Spleen (tissue), 11 donors: Measurements from ENCODE around the gene EPHB2. TPM values are rescaled to one million over a fixed set of nuclear protein-coding genes. Genes with fewer than 3 reads are reported as not detected.

Source experiments
- DNase-seq: peaks from one replicate; pipeline ENCODE4 v3.0.0-alpha.2; 2020
- H3K27ac ChIP-seq, 8 donors: fragments of 200-600 bp; sonication (generic) in 7 of 8; 1 replicate in 4 of 8; 2 replicates in 4 of 8; pipeline versions ENCODE4 v1.5.0 to v1.8.0; 2016 to 2021; ENCODE audit warnings: inconsistent platforms in 4 of 8, mild to moderate bottlenecking in 4 of 8, moderate library complexity in 1 of 8
- H3K27me3 ChIP-seq, 7 donors: fragments of 200-600 bp; sonication (generic) in 6 of 7; replicated peaks in 1 of 7; 1 replicate in 4 of 7; 2 replicates in 3 of 7; pipeline versions ENCODE4 v1.5.0 to v1.8.0; 2016 to 2021; ENCODE audit warnings: inconsistent platforms in 3 of 7, mild to moderate bottlenecking in 1 of 7
- H3K36me3 ChIP-seq, 6 donors: fragments of 200-600 bp; sonication (generic) in 5 of 6; 1 replicate in 4 of 6; 2 replicates in 2 of 6; pipeline versions ENCODE4 v1.5.0 to v1.8.0; 2016 to 2021; ENCODE audit warnings: inconsistent platforms in 2 of 6
- H3K4me1 ChIP-seq, 6 donors: fragments of 200-600 bp; sonication (generic) in 5 of 6; 1 replicate in 3 of 6; 2 replicates in 3 of 6; pipeline versions ENCODE4 v1.5.0 to v1.8.0; 2016 to 2021; ENCODE audit warnings: inconsistent platforms in 3 of 6
- H3K4me3 ChIP-seq, 8 donors: fragments of 200-600 bp; sonication (generic) in 7 of 8; 1 replicate in 4 of 8; 2 replicates in 4 of 8; pipeline versions ENCODE4 v1.5.0 to v1.8.0; 2016 to 2021; ENCODE audit warnings: inconsistent platforms in 4 of 8, mild to moderate bottlenecking in 4 of 8, moderate library complexity in 2 of 8
- H3K9me3 ChIP-seq, 8 donors: fragments of 200-600 bp; sonication (generic) in 7 of 8; 1 replicate in 4 of 8; 2 replicates in 4 of 8; pipeline versions ENCODE4 v1.5.0 to v1.8.0; 2016 to 2021; ENCODE audit warnings: inconsistent platforms in 4 of 8
- CTCF ChIP-seq, 11 experiments: fragments of 200-600 bp in 7 of 11; fragments of 450-650 bp in 4 of 11; sonication (generic) in 4 of 11; IDR thresholded peaks in 8 of 11; conservative IDR thresholded peaks in 3 of 11; 1 replicate in 7 of 11; 2 replicates in 4 of 11; pipeline versions ENCODE4 v1.4.0 to v1.8.0; 2016 to 2021; ENCODE audit warnings: antibody characterized with exemption in 11 of 11, inconsistent platforms in 4 of 11, mild to moderate bottlenecking in 1 of 11
- POLR2A ChIP-seq, 3 donors: fragments of 450-650 bp; IDR thresholded peaks; one replicate each; pipeline ENCODE4 v1.5.1; 2017; ENCODE audit warnings: antibody characterized with exemption in 3 of 3, mild to moderate bottlenecking in 1 of 3
- POLR2AphosphoS5 ChIP-seq, 3 donors: sonication (generic); formaldehyde crosslinking; IDR thresholded peaks; one replicate each; pipeline ENCODE4 v1.5.1; 2017; ENCODE audit warnings: antibody characterized with exemption in 3 of 3
- WGBS, 5 donors: extraction: QIAGEN DNeasy Blood & Tissue Kit in 3 of 5; methylation state at CpG; one replicate each; pipeline versions ENCODE4 v1.1.5 to v1.1.7; 2013 to 2018; 5-methylcytosine and 5-hydroxymethylcytosine counted together
- intact Hi-C: fragments of 100-400 bp; cut with DNase I; formaldehyde crosslinking; loops from one replicate; pipeline ENCODE4 v1.15.0; 2023; ENCODE audit warnings: low total_unique reads
- polyA plus RNA-seq, 3 donors: library from polyadenylated mRNA; stranded (reverse); fragments of 200-250 nt; gene quantifications; one replicate each; pipeline ENCODE4 v1.2.1, GENCODE V29; 2013
- total RNA-seq, 7 donors: library from RNA; depleted of rRNA in 3 of 7; stranded (reverse); fragments of >200 nt in 3 of 7; fragmentation: NEBNext Ultra II Directional in 4 of 7; extraction: Animal tissue kit (Norgen Biotek cat#: 25700) in 4 of 7; gene quantifications; one replicate each; pipeline versions ENCODE4 v1.1.0 to v1.2.1, GENCODE V29; 2016 to 2021
- donor health status: healthy with polysubstance abuse.
- donor health status: DM: no; HTN: no; CAD: no; lungs with moderate emphysema.
- donor health status: DM: no; HTN: no; CAD: no.
- donor health status: Bipolar disorder and iron deficiency.
- donor health status: healthy.
- donor health status: DM: no; HTN: no; CAD: no.
- donor health status: DM: yes; HTN: yes; CAD: no.

EPHB2 gene
- total and polyA plus RNA-seq, 10 donors, result 0.67 to 9.3 (median 6.3) TPM

- TF ChIP-seq POLR2A (IDR thresholded peaks at IDR 0.05) (no peak), POLR2AphosphoS5 (IDR thresholded peaks at IDR 0.05) (no peak), CTCF (IDR thresholded peaks at IDR 0.05 in 8 of 11, conservative IDR thresholded peaks at IDR 0.05 in 3 of 11) (no peak)
- Histone ChIP-seq H3K4me3 (no peak overlapping the region), H3K36me3 (no peaks in the 10 kb centered on the region), H3K9me3 (no peaks in the 10 kb centered on the region), H3K27me3 (peaks cover 0 to 9% (median 0%) of the 10 kb centered on the region in 7 donors), H3K4me1 (peaks cover 0 to 15% (median 1%) of the 10 kb centered on the region in 6 donors), H3K27ac (no peak overlapping the region)
- DNase-seq, result no peak
- WGBS, 5 donors, result 77 to 89% (median 87%) methylated on average over 6 of the region's 6 CpGs
- intact Hi-C loops, result no loop called here
Observed at GRCh38 chr1:22852144-22852655, 141.6 kb downstream of the EPHB2 start.

- TF ChIP-seq POLR2A (IDR thresholded peaks at IDR 0.05), result no peak
- TF ChIP-seq POLR2AphosphoS5 (IDR thresholded peaks at IDR 0.05), result no peak
- no peak for TF ChIP-seq CTCF (IDR thresholded peaks at IDR 0.05 in 8 of 11, conservative IDR thresholded peaks at IDR 0.05 in 3 of 11)
- 81 to 92% (median 87%) methylated on average over 9 of the region's 9 CpGs for WGBS, 5 donors
Observed at GRCh38 chr1:22853651-22854185, 143.1 kb downstream of the EPHB2 start.

GRCh38 chr1:22854688-22855565 is 144.3 kb downstream of the EPHB2 start:
- peaks cover 0 to 15% (median 0%) of the 10 kb centered on the region in 6 donors for H3K4me1 ChIP-seq
- WGBS, 5 donors, result 66 to 85% (median 69%) methylated on average over 5 to 6 of the region's 6 CpGs
- TF ChIP-seq POLR2A (IDR thresholded peaks at IDR 0.05), result no peak
- no peak for TF ChIP-seq POLR2AphosphoS5 (IDR thresholded peaks at IDR 0.05)
- no peak for TF ChIP-seq CTCF (IDR thresholded peaks at IDR 0.05 in 8 of 11, conservative IDR thresholded peaks at IDR 0.05 in 3 of 11)
- no peaks in the 10 kb centered on the region for H3K36me3 ChIP-seq
- peaks cover 0 to 6% (median 0%) of the 10 kb centered on the region in 7 donors for H3K27me3 ChIP-seq
- no peak overlapping the region for H3K27ac ChIP-seq
- no peak for DNase-seq
- no peaks in the 10 kb centered on the region for H3K9me3 ChIP-seq
- no peak overlapping the region for H3K4me3 ChIP-seq
- intact Hi-C loops, result no loop called here

More at GRCh38 chr1:22853651-22854185, 143.1 kb downstream of the EPHB2 start:
- no peak overlapping the region for H3K4me3 ChIP-seq
- DNase-seq, result no peak
- no peaks in the 10 kb centered on the region for H3K9me3 ChIP-seq
- H3K27ac ChIP-seq, result no peak overlapping the region
- intact Hi-C loops, result no loop called here
- H3K4me1 ChIP-seq, result peaks cover 0 to 15% (median 1%) of the 10 kb centered on the region in 6 donors
- H3K36me3 ChIP-seq, result no peaks in the 10 kb centered on the region
- peaks cover 0 to 6% (median 0%) of the 10 kb centered on the region in 7 donors for H3K27me3 ChIP-seq
